Measurements from ENCODE around the gene HDAC1. TPM values are rescaled to one million over a fixed set of nuclear protein-coding genes. Genes with fewer than 3 reads are reported as not detected.

The HDAC1 gene
- total RNA-seq, 1 experiment from 2014 or later = 200 TPM

DNA sequence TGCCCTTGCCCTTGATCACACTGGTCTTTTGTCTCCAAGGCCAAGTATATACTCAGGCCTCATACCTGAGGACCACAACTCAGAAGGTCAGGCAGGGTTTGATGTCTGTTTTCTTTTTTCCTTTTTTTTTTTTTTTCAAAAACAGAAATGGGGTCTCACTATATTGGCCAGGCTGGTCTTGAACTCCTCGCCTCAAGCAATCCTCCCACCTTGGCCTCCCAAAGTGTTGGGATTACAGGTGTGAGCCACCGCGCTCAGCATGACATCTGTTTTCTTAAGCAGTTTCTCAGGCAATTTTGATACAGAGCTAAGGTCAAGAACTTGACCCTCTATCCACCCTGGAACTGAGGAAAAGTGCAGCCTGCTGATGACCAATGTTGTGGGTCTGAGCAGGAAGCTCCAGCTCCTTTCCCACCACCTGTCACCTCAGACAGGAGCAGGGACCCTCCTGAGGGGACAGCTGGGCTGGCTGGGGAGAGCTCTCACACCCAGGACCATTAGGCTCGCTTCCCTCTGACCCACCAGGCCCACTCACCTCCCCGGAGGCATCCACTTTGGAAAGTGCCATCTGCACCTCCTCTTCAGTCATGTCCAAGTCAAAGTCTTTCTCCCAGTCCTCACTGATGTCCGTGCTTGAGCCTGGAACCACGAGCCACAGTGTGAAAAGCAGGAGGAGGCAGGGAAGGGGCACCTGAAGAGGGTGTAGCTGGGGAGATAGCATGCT is 76.2 kb downstream of the HDAC1 start:
- no peak for DNase-seq (ENCODE audit: low spot score)

DNA sequence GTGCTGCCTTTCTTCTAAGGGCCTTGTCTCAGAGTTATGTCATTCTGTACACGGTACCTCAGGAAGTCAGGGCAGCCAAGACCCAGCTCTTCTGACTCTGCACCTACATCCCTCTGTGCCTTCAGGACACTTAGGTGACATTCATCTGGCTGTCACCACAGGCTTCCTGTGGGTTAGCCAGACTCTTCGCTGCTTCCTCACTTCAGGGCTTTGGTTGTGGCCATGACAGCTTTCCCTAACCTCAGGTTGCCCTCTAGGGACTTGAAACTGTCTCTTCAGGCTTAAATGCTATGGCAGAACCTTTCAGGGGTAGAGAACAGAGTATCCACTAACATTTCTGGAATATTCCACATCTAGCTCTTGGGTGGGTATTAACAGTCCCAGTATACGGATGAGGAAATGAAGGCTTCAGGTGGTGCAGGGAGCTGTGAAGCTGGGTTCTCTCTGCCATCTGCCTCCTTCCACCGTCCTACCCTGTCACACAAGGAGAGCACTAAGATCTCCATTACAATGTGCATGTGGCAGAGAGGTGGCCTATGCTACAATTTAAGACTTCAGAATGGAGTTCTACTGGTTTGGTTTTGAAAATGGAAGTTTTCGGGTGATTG is 80.4 kb downstream of the HDAC1 start:
- no peak for DNase-seq (ENCODE audit: low spot score)

DNA sequence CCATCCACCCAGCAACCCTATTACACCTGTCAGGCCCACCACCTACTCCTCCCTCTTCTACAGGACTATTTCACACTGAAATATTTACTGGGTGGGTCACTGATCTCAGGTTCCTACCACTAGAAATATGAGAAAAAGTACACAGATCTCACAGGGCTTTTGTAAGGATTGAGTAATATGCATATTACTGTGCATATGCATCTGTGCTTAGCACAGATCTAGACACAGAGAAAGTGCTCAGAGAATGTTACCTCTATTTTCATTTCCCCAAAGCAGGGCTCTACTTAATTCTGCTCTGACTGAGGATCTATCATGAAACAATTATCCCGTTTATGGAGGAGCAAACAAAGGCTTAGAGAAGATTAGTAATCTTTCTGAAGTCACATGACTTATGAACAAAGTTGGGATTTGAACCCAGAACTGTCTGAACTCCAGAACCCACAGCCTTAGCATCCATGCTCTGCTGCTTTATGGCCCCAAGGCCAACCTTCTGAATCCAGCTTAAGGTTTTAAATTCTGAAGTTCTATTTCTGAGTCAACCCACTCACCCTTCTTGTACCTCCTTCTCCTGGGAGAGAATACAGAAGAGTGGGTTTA is 82.2 kb downstream of the HDAC1 start:
- no peak for DNase-seq (ENCODE audit: low spot score)

DNA sequence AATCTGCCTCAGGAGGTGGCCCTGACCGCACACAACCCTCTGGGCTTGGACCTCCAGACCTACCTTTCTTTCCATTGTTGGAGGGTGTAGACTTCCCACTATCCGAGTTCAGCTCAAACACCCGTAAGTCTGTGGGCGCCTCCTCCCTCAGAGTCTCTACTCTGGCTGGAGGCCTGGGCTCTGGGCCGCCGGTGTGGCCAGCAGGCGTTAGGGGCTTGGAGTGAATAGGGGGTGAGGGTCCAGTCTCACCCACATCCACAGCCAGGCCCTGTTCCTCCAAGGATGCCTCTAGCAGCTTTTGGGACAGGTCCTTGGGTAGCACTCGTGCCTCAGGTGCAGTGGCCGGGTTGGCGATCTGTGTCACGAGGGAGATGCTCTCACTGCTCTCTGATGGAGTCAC is 84.3 kb downstream of the HDAC1 start:
- DNase-seq (ENCODE audit: low spot score) = no peak

DNA sequence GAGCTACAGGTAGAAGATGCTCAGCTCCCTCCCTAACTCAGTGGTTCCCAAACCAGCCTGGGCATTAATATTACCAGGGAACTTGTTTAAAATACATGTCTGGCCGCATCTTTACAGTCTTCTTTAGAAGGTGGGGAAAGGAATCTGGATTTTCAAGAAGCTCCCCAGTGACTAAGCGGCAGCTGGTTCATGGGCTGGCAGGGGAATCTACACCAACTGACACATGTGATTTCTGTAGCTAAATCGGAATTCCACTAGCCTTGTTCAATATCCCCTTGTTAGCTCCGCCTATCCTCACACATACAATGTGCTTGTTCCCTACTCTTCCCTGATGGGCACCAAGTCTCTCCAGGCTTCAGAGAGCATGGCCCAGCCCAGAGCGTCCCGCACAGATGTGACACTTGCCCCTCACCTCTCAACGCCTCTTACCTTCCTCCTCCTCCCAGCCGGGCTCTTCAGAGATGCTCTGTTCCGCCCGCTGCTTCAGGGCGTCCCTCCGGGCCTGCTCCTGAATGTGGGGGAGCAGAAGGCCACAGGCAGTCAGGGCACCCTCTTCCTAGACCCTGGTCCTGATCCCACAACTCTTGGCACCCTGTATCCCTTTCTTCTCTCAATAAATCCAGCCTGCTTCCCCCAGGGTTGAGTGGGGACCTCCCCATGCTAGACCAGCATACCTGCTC is 85.8 kb downstream of the HDAC1 start:
- no peak for DNase-seq (ENCODE audit: low spot score)

DNA sequence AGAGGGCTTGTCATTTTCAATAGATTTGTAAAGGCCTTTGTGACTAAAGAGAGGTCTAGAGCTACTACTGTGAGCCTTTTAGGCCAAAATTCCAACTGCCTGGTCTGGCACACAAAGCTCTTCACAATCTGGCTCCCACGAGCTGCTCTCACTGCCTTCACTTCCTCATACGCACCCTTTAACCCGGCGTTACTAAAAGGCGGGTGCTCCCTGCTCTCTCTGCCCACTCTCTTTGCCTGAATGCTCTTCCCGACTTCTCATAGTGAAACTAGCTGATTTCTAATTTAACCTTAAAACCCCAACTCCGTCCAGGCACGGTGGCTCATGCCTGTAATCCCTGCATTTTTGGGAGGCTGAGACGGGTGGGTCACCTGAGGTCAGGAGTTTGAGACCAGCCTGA is 88.2 kb downstream of the HDAC1 start:
- DNase-seq (ENCODE audit: low spot score) = no peak

Small RNA genes within 50 kb of the gene (small RNA-seq; reads per million reads assigned to genes)
- gene RF00017 (not detected), gene RF00019 (not detected)

Other genes with a start within 250 kb of the HDAC1 start
- 10.7 and 11.0 TPM in 2 replicates for gene TMEM39B, start 219.1 kb upstream of the HDAC1 start, total RNA-seq (2014; rRNA removed; shearing (Covaris generic))
- gene KPNA6, start 184.0 kb upstream of the HDAC1 start, total RNA-seq (2014; rRNA removed; shearing (Covaris generic)) = 22.9 and 25.4 TPM in 2 replicates
- gene TXLNA, start 112.4 kb upstream of the HDAC1 start, total RNA-seq (2014; rRNA removed; shearing (Covaris generic)) = 48.6 and 54.8 TPM in 2 replicates
- gene CCDC28B, start 91.5 kb upstream of the HDAC1 start, total RNA-seq (2014; rRNA removed; shearing (Covaris generic)) = 9.5 and 12.3 TPM in 2 replicates
- 4.8 and 9.1 TPM in 2 replicates for gene IQCC, start 86.4 kb upstream of the HDAC1 start, total RNA-seq (2014; rRNA removed; shearing (Covaris generic))
- not detected in 2 replicates for gene DCDC2B, start 83.0 kb upstream of the HDAC1 start, total RNA-seq (2014; rRNA removed; shearing (Covaris generic))
- gene TMEM234, start 69.7 kb upstream of the HDAC1 start, total RNA-seq (2014; rRNA removed; shearing (Covaris generic)) = 21.7 and 25.1 TPM in 2 replicates
- gene EIF3I, start 69.7 kb upstream of the HDAC1 start, total RNA-seq (2014; rRNA removed; shearing (Covaris generic)) = 331 and 332 TPM in 2 replicates
- 0.29 TPM in 1 of 2 replicates, not detected in the other for gene FAM167B, start 44.9 kb upstream of the HDAC1 start, total RNA-seq (2014; rRNA removed; shearing (Covaris generic))
- 0.33 and 0.76 TPM in 2 replicates for gene LCK, start 40.8 kb upstream of the HDAC1 start, total RNA-seq (2014; rRNA removed; shearing (Covaris generic))
- 384 TPM in 2 replicates for gene MARCKSL1, start 44.1 kb downstream of the HDAC1 start, total RNA-seq (2014; rRNA removed; shearing (Covaris generic))
- 2.6 and 12.4 TPM in 2 replicates for gene FAM229A, start 70.4 kb downstream of the HDAC1 start, total RNA-seq (2014; rRNA removed; shearing (Covaris generic))
- gene TSSK3, start 70.5 kb downstream of the HDAC1 start, total RNA-seq (2014; rRNA removed; shearing (Covaris generic)) = 0.08 and 1.8 TPM in 2 replicates
- gene BSDC1, start 102.4 kb downstream of the HDAC1 start, total RNA-seq (2014; rRNA removed; shearing (Covaris generic)) = 48.3 and 54.4 TPM in 2 replicates
- not detected in 2 replicates for gene ZBTB8B, start 173.0 kb downstream of the HDAC1 start, total RNA-seq (2014; rRNA removed; shearing (Covaris generic))
- 0.84 and 1.0 TPM in 2 replicates for gene ZBTB8A, start 247.3 kb downstream of the HDAC1 start, total RNA-seq (2014; rRNA removed; shearing (Covaris generic))